Coronary artery (tissue), 2 donors: ENCODE data around the gene NLRX1.

ENCODE experiments used
- DNase-seq: peaks from one replicate; pipeline ENCODE4 v3.0.0-alpha.2; 2017; ENCODE audit warnings: low spot score
- H3K27ac ChIP-seq, 2 donors: fragments of 200-600 bp; sonication (generic); one replicate each; pipeline ENCODE4 v1.5.1; 2016 to 2019
- H3K4me3 ChIP-seq: fragments of 200-600 bp; sonication (generic); 2 replicates; pipeline ENCODE4 v1.5.1; 2016; ENCODE audit warnings: mild to moderate bottlenecking, moderate library complexity
- TF ChIP-seq, protein P1 (sequence below): fragments of 200-600 bp; sonication (generic); IDR thresholded peaks from one replicate; pipeline ENCODE4 v1.5.1; 2019; ENCODE audit warnings: antibody characterized with exemption

NLRX1 gene, protein sequence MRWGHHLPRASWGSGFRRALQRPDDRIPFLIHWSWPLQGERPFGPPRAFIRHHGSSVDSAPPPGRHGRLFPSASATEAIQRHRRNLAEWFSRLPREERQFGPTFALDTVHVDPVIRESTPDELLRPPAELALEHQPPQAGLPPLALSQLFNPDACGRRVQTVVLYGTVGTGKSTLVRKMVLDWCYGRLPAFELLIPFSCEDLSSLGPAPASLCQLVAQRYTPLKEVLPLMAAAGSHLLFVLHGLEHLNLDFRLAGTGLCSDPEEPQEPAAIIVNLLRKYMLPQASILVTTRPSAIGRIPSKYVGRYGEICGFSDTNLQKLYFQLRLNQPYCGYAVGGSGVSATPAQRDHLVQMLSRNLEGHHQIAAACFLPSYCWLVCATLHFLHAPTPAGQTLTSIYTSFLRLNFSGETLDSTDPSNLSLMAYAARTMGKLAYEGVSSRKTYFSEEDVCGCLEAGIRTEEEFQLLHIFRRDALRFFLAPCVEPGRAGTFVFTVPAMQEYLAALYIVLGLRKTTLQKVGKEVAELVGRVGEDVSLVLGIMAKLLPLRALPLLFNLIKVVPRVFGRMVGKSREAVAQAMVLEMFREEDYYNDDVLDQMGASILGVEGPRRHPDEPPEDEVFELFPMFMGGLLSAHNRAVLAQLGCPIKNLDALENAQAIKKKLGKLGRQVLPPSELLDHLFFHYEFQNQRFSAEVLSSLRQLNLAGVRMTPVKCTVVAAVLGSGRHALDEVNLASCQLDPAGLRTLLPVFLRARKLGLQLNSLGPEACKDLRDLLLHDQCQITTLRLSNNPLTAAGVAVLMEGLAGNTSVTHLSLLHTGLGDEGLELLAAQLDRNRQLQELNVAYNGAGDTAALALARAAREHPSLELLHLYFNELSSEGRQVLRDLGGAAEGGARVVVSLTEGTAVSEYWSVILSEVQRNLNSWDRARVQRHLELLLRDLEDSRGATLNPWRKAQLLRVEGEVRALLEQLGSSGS

DNA sequence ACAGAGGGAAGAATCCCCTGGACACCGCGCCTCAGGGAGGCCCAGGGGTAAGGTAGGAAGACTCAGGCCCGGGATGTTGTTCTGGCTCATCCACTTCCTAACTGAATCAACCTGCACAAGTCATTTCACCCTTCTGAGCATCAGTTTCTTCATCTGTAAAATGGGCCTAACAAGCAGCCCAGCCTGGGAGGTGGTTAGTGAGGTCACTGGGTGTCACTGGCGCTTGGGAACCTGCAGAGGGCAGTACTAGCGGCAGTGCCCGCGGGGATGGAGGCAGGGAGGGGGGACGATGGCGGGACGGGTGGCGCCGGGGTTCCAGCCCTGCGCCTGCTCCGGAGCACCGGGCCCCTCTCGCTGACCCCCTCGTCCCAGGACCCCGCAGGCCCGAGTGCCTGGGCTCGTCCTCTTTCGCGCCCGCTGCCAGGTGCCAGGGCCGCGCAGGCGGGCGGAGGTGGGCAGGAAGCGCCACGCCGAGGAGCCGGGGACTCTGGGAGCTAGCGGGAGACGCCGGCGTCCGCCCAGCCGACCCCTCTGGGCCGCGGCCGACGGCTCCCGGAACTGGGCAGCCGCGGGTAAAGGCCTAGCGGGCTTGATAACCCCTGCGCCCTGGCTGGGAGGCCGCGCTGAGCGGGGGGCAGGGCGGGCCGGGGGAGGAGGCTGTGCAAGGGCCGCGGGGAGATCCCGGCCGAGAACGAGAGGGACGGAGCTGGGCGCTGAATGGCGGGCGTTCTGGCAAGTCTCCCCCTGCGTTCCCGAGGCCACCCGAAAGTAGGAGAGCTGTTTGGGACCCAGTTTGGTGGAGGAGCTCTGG is at the start of gene NLRX1:
TSS of gene NLRX1 (plus strand) at position 255 of the 811 bp plus-strand sequence. CDS start 2,679 bp downstream, outside the sequence.
- peak within 1 kb of the TSS; percentile 97 to 100 for H3K27ac ChIP-seq
- peak; percentile 89 for DNase-seq
- TF ChIP-seq, protein P1, sequence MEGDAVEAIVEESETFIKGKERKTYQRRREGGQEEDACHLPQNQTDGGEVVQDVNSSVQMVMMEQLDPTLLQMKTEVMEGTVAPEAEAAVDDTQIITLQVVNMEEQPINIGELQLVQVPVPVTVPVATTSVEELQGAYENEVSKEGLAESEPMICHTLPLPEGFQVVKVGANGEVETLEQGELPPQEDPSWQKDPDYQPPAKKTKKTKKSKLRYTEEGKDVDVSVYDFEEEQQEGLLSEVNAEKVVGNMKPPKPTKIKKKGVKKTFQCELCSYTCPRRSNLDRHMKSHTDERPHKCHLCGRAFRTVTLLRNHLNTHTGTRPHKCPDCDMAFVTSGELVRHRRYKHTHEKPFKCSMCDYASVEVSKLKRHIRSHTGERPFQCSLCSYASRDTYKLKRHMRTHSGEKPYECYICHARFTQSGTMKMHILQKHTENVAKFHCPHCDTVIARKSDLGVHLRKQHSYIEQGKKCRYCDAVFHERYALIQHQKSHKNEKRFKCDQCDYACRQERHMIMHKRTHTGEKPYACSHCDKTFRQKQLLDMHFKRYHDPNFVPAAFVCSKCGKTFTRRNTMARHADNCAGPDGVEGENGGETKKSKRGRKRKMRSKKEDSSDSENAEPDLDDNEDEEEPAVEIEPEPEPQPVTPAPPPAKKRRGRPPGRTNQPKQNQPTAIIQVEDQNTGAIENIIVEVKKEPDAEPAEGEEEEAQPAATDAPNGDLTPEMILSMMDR = peak; percentile 87
- H3K4me3 ChIP-seq = peak within 1 kb of the TSS; percentile 86

DNA sequence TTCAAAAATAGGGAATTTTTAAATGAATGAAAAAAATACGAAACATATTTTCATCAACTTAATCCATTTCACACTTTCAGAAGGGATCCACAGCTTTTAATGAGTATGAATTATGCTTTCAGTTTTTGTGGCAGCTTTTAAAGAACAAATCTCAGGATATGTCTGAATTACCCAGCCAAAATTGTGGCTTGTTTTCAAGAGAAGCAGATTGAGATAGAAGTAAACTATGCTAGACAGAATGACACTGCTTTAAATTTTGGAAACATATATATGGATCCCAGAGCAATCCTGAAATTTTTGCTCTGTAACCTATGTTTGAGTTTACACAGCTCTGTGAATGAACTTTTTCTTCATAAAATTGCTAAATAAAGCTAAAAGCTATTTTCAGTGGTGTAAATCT is 49.6 kb upstream of the NLRX1 start:
- no peak for DNase-seq
- H3K4me3 ChIP-seq = no peak overlapping the region

DNA sequence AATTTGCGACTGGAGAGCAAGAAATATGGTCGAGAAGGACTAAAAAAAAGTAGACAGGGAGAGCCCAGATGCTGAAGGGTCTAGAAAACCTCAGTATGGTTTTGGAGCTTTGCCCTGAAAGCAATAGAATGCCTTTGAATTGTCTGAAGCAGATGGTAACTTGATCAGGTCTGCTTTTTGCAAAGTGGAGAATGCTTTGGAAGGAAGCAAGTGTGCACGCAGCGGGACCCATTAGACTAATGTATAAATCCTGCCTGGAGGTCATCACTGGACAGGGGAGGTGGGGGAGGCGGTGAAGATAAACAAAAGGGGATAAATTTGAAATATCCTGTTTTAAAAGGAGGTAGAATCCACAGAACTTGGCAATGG is 47.9 kb upstream of the NLRX1 start:
- peak overlapping the region; percentile 78 to 85 for H3K27ac ChIP-seq
- peak overlapping the region; percentile 81 for H3K4me3 ChIP-seq
- TF ChIP-seq, protein P1 = no peak
- DNase-seq = no peak

More for the DNA sequence above, 49.6 kb upstream of the NLRX1 start:
- TF ChIP-seq, protein P1 = no peak
- H3K27ac ChIP-seq = no peak overlapping the region

DNA sequence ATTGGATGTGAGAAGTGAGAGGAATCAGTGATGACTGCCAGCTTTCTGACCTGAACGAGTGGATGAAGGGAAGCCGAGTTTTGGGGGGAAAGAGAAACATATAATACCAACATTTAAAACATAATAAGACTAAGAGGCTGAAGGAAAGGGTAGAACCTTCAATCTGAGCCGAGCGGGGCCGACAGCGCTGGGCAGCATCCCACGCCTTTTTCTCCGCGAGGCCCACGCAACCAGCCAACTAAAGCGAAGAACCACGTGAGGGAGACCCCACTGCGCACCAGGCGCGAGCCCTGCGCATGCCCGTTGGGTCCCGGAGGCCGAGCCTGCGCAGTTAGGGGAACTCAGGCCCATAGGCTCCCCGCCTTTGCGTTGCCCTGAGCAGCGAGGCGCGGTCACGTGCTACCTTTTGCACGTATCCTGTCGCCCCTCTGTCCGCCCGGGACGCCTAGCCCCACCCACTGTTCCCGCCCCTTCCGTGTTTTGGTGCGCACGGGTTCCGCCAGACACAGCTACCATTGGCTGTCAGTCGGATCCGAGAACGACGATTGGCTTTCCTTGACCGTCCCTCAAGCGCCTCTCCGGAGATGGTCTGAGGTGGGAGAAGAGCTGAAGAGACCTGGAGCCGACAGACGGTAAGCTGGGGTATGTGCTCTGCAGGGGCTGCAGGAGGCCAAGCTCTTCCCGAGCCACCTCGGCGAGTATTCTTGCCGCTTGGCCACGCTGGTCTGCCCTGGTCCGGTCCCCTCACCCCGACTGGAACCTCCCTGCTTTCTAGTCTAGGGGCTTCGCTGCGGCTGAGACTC is 47.3 kb upstream of the NLRX1 start, which contains the start of gene HINFP:
TSS of gene HINFP (plus strand) at position 573 of the 803 bp plus-strand sequence. CDS start 5,365 bp downstream, outside the sequence.
- peak within 1 kb of the TSS; percentile 81 for H3K4me3 ChIP-seq
- TF ChIP-seq, protein P1 = no peak
- DNase-seq = peak; percentile 100
- H3K27ac ChIP-seq = peak within 1 kb of the TSS; percentile 78 to 86

DNA sequence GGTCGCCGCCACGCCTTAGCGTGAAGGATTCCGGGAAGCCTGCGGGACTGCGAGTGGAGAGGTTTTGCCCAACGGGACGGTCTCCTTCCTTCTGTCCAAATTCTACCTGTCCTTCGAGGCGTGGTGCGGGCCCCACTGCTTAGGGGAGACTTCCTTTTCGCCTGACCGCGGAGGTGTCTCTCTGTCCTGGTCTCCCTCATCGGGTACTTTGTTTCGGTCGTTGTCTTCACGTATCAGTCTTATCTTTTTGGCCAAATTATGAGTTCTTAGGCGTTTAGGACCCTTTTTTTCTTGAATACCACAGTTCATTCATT is 46.8 kb upstream of the NLRX1 start:
- TF ChIP-seq, protein P1 = no peak
- no peak for DNase-seq
- H3K4me3 ChIP-seq = peak overlapping the region; percentile 81
- peak overlapping the region; percentile 78 to 86 for H3K27ac ChIP-seq

DNA sequence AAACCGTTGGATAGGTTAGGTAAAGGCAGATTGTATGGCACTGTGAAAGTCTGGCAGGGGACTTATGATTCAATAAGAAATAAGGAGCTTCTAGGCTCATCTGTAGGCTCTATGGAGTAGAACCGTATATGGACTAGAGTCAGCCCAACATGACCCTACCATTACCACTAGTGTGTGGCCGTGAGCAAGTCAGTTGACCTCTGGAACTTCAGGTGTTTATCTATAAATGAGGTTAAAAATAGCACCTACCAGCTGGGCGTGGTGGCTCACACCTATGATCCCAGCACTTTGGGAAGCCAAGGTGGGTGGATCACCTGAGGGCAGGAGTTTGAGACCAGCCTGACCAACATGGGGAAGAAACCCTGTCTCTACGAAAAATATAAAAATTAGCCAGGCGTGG is 42.7 kb upstream of the NLRX1 start:
- TF ChIP-seq, protein P1 = no peak
- H3K27ac ChIP-seq = no peak overlapping the region
- H3K4me3 ChIP-seq = no peak overlapping the region
- no peak for DNase-seq
